Measurements from ENCODE around the gene IL19. TPM values are rescaled to one million over a fixed set of nuclear protein-coding genes. Genes with fewer than 3 reads are reported as not detected.

The IL19 gene
- total RNA-seq, 1 experiment from 2014 or later, result not detected

- DNase-seq (ENCODE audit: unreplicated experiment), result no peak
- H3K27ac Mint-ChIP-seq (ENCODE audit: low read depth, unreplicated experiment), result no peak overlapping the region
- BruUV-seq (replicated peaks), result no TSS peak
- TF ChIP-seq, protein P1, sequence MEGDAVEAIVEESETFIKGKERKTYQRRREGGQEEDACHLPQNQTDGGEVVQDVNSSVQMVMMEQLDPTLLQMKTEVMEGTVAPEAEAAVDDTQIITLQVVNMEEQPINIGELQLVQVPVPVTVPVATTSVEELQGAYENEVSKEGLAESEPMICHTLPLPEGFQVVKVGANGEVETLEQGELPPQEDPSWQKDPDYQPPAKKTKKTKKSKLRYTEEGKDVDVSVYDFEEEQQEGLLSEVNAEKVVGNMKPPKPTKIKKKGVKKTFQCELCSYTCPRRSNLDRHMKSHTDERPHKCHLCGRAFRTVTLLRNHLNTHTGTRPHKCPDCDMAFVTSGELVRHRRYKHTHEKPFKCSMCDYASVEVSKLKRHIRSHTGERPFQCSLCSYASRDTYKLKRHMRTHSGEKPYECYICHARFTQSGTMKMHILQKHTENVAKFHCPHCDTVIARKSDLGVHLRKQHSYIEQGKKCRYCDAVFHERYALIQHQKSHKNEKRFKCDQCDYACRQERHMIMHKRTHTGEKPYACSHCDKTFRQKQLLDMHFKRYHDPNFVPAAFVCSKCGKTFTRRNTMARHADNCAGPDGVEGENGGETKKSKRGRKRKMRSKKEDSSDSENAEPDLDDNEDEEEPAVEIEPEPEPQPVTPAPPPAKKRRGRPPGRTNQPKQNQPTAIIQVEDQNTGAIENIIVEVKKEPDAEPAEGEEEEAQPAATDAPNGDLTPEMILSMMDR (IDR thresholded peaks at IDR 0.05; ENCODE audit: unreplicated experiment), result no peak
- H3K27me3 Mint-ChIP-seq (ENCODE audit: insufficient read depth, unreplicated experiment), result no peaks in the 10 kb centered on the region
- H3K36me3 Mint-ChIP-seq (ENCODE audit: insufficient read depth, unreplicated experiment), result no peaks in the 10 kb centered on the region
- intact Hi-C loops (cut with micrococcal nuclease), result no loop called here
- no peak overlapping the region for H3K4me3 Mint-ChIP-seq (ENCODE audit: unreplicated experiment)
- no peaks in the 10 kb centered on the region for H3K4me1 Mint-ChIP-seq (ENCODE audit: insufficient read depth, unreplicated experiment)
- CTCF ChIA-PET, result interaction anchor here (0.6 to 5.9 kb wide), 11 partner anchors 6 to 186 kb away, joined by 3 to 57 read pairs (median 4); no protein-coding TSS in a partner anchor
- H3K9me3 Mint-ChIP-seq (ENCODE audit: unreplicated experiment), result no peaks in the 10 kb centered on the region
- POLR2A ChIA-PET, result interaction anchor here (0.6 to 2.2 kb wide), 8 partner anchors 11 to 622 kb away, joined by 3 to 15 read pairs (median 4); no protein-coding TSS in a partner anchor
Measured at GRCh38 chr1:206816390-206817287, 46.1 kb downstream of the IL19 start.

DNA sequence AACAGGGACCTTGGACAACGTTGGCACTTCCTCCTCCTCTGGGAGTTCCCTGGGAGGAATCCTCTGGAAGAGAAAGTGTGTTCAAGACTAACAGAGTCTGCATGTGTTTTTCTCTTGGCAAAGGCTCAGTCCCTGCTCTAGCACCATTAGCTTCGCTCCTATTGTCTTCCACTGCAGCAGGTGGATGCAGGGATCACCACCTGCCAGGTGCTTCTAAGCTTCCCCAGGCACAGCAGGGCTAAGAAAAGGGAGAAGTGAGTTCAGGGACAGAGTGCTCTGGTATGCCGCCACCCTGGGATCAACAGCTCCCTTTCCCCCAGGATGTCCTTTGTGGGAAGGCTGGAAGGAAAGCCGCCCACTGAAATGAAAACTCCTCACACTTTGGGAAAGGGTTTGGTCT, 50.9 kb downstream of the IL19 start:
- intact Hi-C loops (cut with micrococcal nuclease), result no loop called here
- no peak for DNase-seq (ENCODE audit: unreplicated experiment)
- H3K27ac Mint-ChIP-seq (ENCODE audit: low read depth, unreplicated experiment), result no peak overlapping the region
- H3K4me3 Mint-ChIP-seq (ENCODE audit: unreplicated experiment), result no peak overlapping the region
- no TSS peak for BruUV-seq (replicated peaks)
- no peaks in the 10 kb centered on the region for H3K36me3 Mint-ChIP-seq (ENCODE audit: insufficient read depth, unreplicated experiment)
- H3K27me3 Mint-ChIP-seq (ENCODE audit: insufficient read depth, unreplicated experiment), result no peaks in the 10 kb centered on the region
- CTCF ChIA-PET, result interaction anchor here (0.6 to 5.9 kb wide), 7 partner anchors 9 to 228 kb away, joined by 3 to 57 read pairs (median 3); no protein-coding TSS in a partner anchor
- peaks cover 9% of the 10 kb centered on the region for H3K4me1 Mint-ChIP-seq (ENCODE audit: insufficient read depth, unreplicated experiment)
- TF ChIP-seq, protein P1 (IDR thresholded peaks at IDR 0.05; ENCODE audit: unreplicated experiment), result no peak
- H3K9me3 Mint-ChIP-seq (ENCODE audit: unreplicated experiment), result no peaks in the 10 kb centered on the region
- POLR2A ChIA-PET, result interaction anchor here (0.6 to 1.3 kb wide), 2 partner anchors 11 to 18 kb away, joined by 3 to 4 read pairs; no protein-coding TSS in a partner anchor

- Mint-ChIP-seq H3K36me3 (ENCODE audit: insufficient read depth, unreplicated experiment) (no peaks in the 10 kb centered on the region), H3K4me3 (ENCODE audit: unreplicated experiment) (no peak overlapping the region), H3K4me1 (ENCODE audit: insufficient read depth, unreplicated experiment) (peaks cover 14% of the 10 kb centered on the region), H3K27ac (ENCODE audit: low read depth, unreplicated experiment) (no peak overlapping the region), H3K27me3 (ENCODE audit: insufficient read depth, unreplicated experiment) (no peaks in the 10 kb centered on the region), H3K9me3 (ENCODE audit: unreplicated experiment) (no peaks in the 10 kb centered on the region)
- TF ChIP-seq, protein P1 (IDR thresholded peaks at IDR 0.05; ENCODE audit: unreplicated experiment), result no peak
- intact Hi-C loops (cut with micrococcal nuclease), result no loop called here
- no TSS peak for BruUV-seq (replicated peaks)
- POLR2A ChIA-PET, result interaction anchor here (0.6 to 1.5 kb wide), 3 partner anchors 10 to 518 kb away, joined by 3 to 4 read pairs (median 3); no protein-coding TSS in a partner anchor
- CTCF ChIA-PET, result interaction anchor here (1.0 to 5.5 kb wide), 3 partner anchors 14 to 158 kb away, joined by 3 to 51 read pairs (median 3); no protein-coding TSS in a partner anchor
- no peak for DNase-seq (ENCODE audit: unreplicated experiment)
Measured at GRCh38 chr1:206823727-206824126, 53.2 kb downstream of the IL19 start.

GRCh38 chr1:206824331-206824730, 53.8 kb downstream of the IL19 start:
- intact Hi-C loops (cut with micrococcal nuclease), result no loop called here
- H3K4me3 Mint-ChIP-seq (ENCODE audit: unreplicated experiment), result no peak overlapping the region
- TF ChIP-seq, protein P1 (IDR thresholded peaks at IDR 0.05; ENCODE audit: unreplicated experiment), result no peak
- ChIA-PET POLR2A (interaction anchor here (0.9 to 1.5 kb wide), 2 partner anchors 9 to 14 kb away, joined by 3 to 4 read pairs; no protein-coding TSS in a partner anchor), CTCF (interaction anchor here (0.7 to 5.5 kb wide), 3 partner anchors 15 to 158 kb away, joined by 3 to 51 read pairs (median 3); no protein-coding TSS in a partner anchor)
- H3K4me1 Mint-ChIP-seq (ENCODE audit: insufficient read depth, unreplicated experiment), result peaks cover 14% of the 10 kb centered on the region
- BruUV-seq (replicated peaks), result no TSS peak
- H3K36me3 Mint-ChIP-seq (ENCODE audit: insufficient read depth, unreplicated experiment), result no peaks in the 10 kb centered on the region
- no peaks in the 10 kb centered on the region for H3K27me3 Mint-ChIP-seq (ENCODE audit: insufficient read depth, unreplicated experiment)
- DNase-seq (ENCODE audit: unreplicated experiment), result no peak
- no peaks in the 10 kb centered on the region for H3K9me3 Mint-ChIP-seq (ENCODE audit: unreplicated experiment)
- H3K27ac Mint-ChIP-seq (ENCODE audit: low read depth, unreplicated experiment), result no peak overlapping the region
